Measurements from ENCODE around the gene STPG4. TPM values are rescaled to one million over a fixed set of nuclear protein-coding genes. Genes with fewer than 3 reads are reported as not detected.
A peak's percentile ranks its signal among the peaks of the same experiment; 100 is the strongest.

The STPG4 gene
- total RNA-seq, 1 donor from 2014 or later, result 0.64 TPM

DNA sequence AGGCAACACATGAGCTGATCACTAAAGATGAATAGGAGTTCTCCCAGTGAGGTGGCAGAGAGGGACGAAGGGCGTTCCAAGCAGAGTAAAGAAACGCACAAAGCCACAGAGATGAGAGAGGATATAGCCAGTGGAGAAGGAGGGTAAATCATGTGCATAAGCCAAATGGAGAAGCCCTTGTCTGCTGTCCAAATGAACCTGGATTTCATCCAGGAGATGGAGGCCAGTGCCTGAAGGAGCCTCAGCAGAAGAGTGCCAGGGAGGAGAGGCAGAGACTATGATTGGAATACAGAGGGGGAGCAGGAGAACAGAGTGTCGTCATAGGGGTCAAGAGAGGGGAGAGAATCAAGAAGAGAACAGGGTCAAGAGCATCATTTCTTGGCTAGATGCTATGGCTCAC lies 48.9 kb upstream of the STPG4 start:
- H3K4me1 ChIP-seq (ENCODE audit: insufficient read depth, low read length), result peaks cover 33% of the 10 kb centered on the region
- Mint-ChIP-seq H3K9me3 (ENCODE audit: unreplicated experiment) (peaks cover 3% of the 10 kb centered on the region), H3K4me3 (ENCODE audit: unreplicated experiment) (no peak overlapping the region), H3K4me1 (ENCODE audit: low read depth, unreplicated experiment) (peaks cover 35% of the 10 kb centered on the region), H3K36me3 (ENCODE audit: low read depth, unreplicated experiment) (peaks cover 2% of the 10 kb centered on the region), H3K27ac (ENCODE audit: unreplicated experiment) (no peak overlapping the region), H3K27me3 (ENCODE audit: low read depth, unreplicated experiment) (peaks cover 6% of the 10 kb centered on the region)
- no peak overlapping the region for H3K9ac ChIP-seq (ENCODE audit: low read length)
- no peak overlapping the region for H2AFZ ChIP-seq (ENCODE audit: low read depth, low read length)
- TF ChIP-seq CTCF (IDR thresholded peaks at IDR 0.05; ENCODE audit: insufficient read depth, low read depth, low read length) (no peak), EZH2 (IDR thresholded peaks at IDR 0.05; ENCODE audit: insufficient read depth, low read length) (no peak)
- no peak overlapping the region for H3K4me2 ChIP-seq (ENCODE audit: low read length)
- no peak for FAIRE-seq
- H4K20me1 ChIP-seq (ENCODE audit: insufficient read depth, low read length), result no peaks in the 10 kb centered on the region
- no peaks in the 10 kb centered on the region for H3K36me3 ChIP-seq (ENCODE audit: insufficient read depth, low read length)
- no peak overlapping the region for H3K27ac ChIP-seq (ENCODE audit: low read depth, low read length)
- H3K79me2 ChIP-seq (ENCODE audit: insufficient read depth, low read length), result no peaks in the 10 kb centered on the region
- H3K9me3 ChIP-seq (ENCODE audit: insufficient read depth, low read depth, low read length), result no peaks in the 10 kb centered on the region
- H3K4me3 ChIP-seq (ENCODE audit: insufficient read depth, low read depth, low read length), result no peak overlapping the region
- DNase-seq (ENCODE audit: low read depth), result no peak
- H3K27me3 ChIP-seq (ENCODE audit: insufficient read depth, low read length), result no peaks in the 10 kb centered on the region

GRCh38 chr2:47201224-47201623 lies 46.1 kb upstream of the STPG4 start:
- no peaks in the 10 kb centered on the region for H3K27me3 ChIP-seq (ENCODE audit: insufficient read depth, low read length)
- no peaks in the 10 kb centered on the region for H3K36me3 ChIP-seq (ENCODE audit: insufficient read depth, low read length)
- Mint-ChIP-seq H3K4me1 (ENCODE audit: low read depth, unreplicated experiment) (peaks cover 44% of the 10 kb centered on the region), H3K36me3 (ENCODE audit: low read depth, unreplicated experiment) (no peaks in the 10 kb centered on the region), H3K27ac (ENCODE audit: unreplicated experiment) (peak overlapping the region; percentile 84), H3K27me3 (ENCODE audit: low read depth, unreplicated experiment) (peaks cover 4% of the 10 kb centered on the region), H3K9me3 (ENCODE audit: unreplicated experiment) (peaks cover 3% of the 10 kb centered on the region), H3K4me3 (ENCODE audit: unreplicated experiment) (no peak overlapping the region)
- no peak overlapping the region for H3K27ac ChIP-seq (ENCODE audit: low read depth, low read length)
- DNase-seq (ENCODE audit: low read depth), result peak; percentile 49
- H3K4me1 ChIP-seq (ENCODE audit: insufficient read depth, low read length), result peaks cover 31% of the 10 kb centered on the region
- H3K4me2 ChIP-seq (ENCODE audit: low read length), result peak overlapping the region; percentile 10
- no peak overlapping the region for H2AFZ ChIP-seq (ENCODE audit: low read depth, low read length)
- no peak for FAIRE-seq
- no peak for TF ChIP-seq EZH2 (IDR thresholded peaks at IDR 0.05; ENCODE audit: insufficient read depth, low read length)
- TF ChIP-seq CTCF (IDR thresholded peaks at IDR 0.05; ENCODE audit: insufficient read depth, low read depth, low read length), result no peak
- H3K4me3 ChIP-seq (ENCODE audit: insufficient read depth, low read depth, low read length), result no peak overlapping the region
- H3K79me2 ChIP-seq (ENCODE audit: insufficient read depth, low read length), result no peaks in the 10 kb centered on the region
- H4K20me1 ChIP-seq (ENCODE audit: insufficient read depth, low read length), result no peaks in the 10 kb centered on the region
- H3K9me3 ChIP-seq (ENCODE audit: insufficient read depth, low read depth, low read length), result no peaks in the 10 kb centered on the region
- H3K9ac ChIP-seq (ENCODE audit: low read length), result no peak overlapping the region

DNA sequence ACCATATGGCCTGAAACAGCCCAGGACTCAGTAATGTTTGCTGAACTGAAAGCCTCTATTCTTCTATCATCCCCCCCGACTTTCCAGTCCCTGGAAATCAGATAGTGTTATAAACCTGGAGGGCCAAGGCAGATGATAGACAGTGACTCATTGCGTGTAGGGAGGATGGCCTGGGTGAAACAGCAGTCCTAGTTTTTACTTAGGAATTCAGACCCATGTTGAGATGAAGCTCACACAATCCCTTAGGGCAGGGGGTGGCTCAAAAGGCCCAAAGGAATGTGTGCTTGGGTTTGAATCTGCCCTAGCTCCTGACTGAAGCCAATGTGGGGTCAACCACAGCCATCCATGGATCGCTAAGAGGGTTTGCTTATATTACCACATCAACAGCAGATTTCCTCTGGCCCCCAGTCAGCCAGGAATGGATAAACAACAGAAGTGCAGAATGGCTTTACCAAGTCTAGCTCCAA lies 43.9 kb upstream of the STPG4 start:
- Histone ChIP-seq H3K4me1 (ENCODE audit: insufficient read depth, low read length) (peaks cover 43% of the 10 kb centered on the region), H3K79me2 (ENCODE audit: insufficient read depth, low read length) (no peaks in the 10 kb centered on the region), H3K36me3 (ENCODE audit: insufficient read depth, low read length) (no peaks in the 10 kb centered on the region), H3K27me3 (ENCODE audit: insufficient read depth, low read length) (no peaks in the 10 kb centered on the region), H4K20me1 (ENCODE audit: insufficient read depth, low read length) (no peaks in the 10 kb centered on the region), H3K27ac (ENCODE audit: low read depth, low read length) (peak overlapping the region; percentile 78), H3K4me3 (ENCODE audit: insufficient read depth, low read depth, low read length) (peak overlapping the region; percentile 12), H3K9me3 (ENCODE audit: insufficient read depth, low read depth, low read length) (no peaks in the 10 kb centered on the region), H2AFZ (ENCODE audit: low read depth, low read length) (no peak overlapping the region), H3K4me2 (ENCODE audit: low read length) (peak overlapping the region; percentile 77), H3K9ac (ENCODE audit: low read length) (no peak overlapping the region)
- H3K4me1 Mint-ChIP-seq (ENCODE audit: low read depth, unreplicated experiment), result peaks cover 49% of the 10 kb centered on the region
- peak overlapping the region; percentile 60 for H3K4me3 Mint-ChIP-seq (ENCODE audit: unreplicated experiment)
- H3K9me3 Mint-ChIP-seq (ENCODE audit: unreplicated experiment), result peaks cover 2% of the 10 kb centered on the region
- H3K36me3 Mint-ChIP-seq (ENCODE audit: low read depth, unreplicated experiment), result no peaks in the 10 kb centered on the region
- DNase-seq (ENCODE audit: low read depth), result peak; percentile 100
- peaks cover under 1% of the 10 kb centered on the region for H3K27me3 Mint-ChIP-seq (ENCODE audit: low read depth, unreplicated experiment)
- peak overlapping the region; percentile 91 for H3K27ac Mint-ChIP-seq (ENCODE audit: unreplicated experiment)
- FAIRE-seq, result peak; percentile 85
- TF ChIP-seq EZH2 (IDR thresholded peaks at IDR 0.05; ENCODE audit: insufficient read depth, low read length) (no peak), CTCF (IDR thresholded peaks at IDR 0.05; ENCODE audit: insufficient read depth, low read depth, low read length) (no peak)

Measured in astrocyte (in vitro differentiated cells and primary cell).